OCI-LY7 (cell line): ENCODE results near the gene MARK2.

Source experiments
- CTCF ChIP-seq: fragments of 200-600 bp; sonication (generic); conservative IDR thresholded peaks from 2 replicates; pipeline ENCODE4 v1.5.1; 2014; ENCODE audit warnings: mild to moderate bottlenecking, antibody characterized with exemption, low read length, moderate library complexity, mixed read lengths
- EZH2phosphoT487 ChIP-seq: fragments of 200-600 bp; sonication (generic); IDR thresholded peaks from 2 replicates; pipeline ENCODE4 v1.6.1; 2018; ENCODE audit warnings: low read depth, borderline replicate concordance, mild to moderate bottlenecking, mixed run types, antibody characterized with exemption, low read length, moderate library complexity, mixed read lengths

- no peak for TF ChIP-seq CTCF
- TF ChIP-seq EZH2phosphoT487, result no peak
Observed at GRCh38 chr11:63884196-63884932, 45.5 kb downstream of the MARK2 start.
